Gastrocnemius medialis (tissue), 4 donors: ENCODE data around the gene GALNT10. TPM values are rescaled to one million over a fixed set of nuclear protein-coding genes. Genes with fewer than 3 reads are reported as not detected.

Experiments used
- ATAC-seq, 2 donors: fragments of 150-250 bp; one replicate each; pipeline ENCODE4 v1.9.1; 2016
- DNase-seq, 2 donors: peaks; one replicate each; pipeline ENCODE4 v3.0.0-alpha.2; 2019
- H3K27ac ChIP-seq, 4 donors: fragments of 200-600 bp; sonication (generic); 1 replicate in 1 of 4; 2 replicates in 3 of 4; pipeline ENCODE4 v1.5.1; 2016 to 2018; ENCODE audit warnings: mild to moderate bottlenecking in 2 of 4, moderate library complexity in 1 of 4
- H3K27me3 ChIP-seq, 3 donors: fragments of 200-600 bp; sonication (generic) in 2 of 3; 1 replicate in 1 of 3; 2 replicates in 2 of 3; pipeline versions ENCODE4 v1.5.1 to v1.6.0; 2016 to 2019; ENCODE audit warnings: mild to moderate bottlenecking in 1 of 3, moderate library complexity in 1 of 3
- H3K36me3 ChIP-seq, 2 donors: fragments of 200-600 bp; sonication (generic) in 1 of 2; one replicate each; pipeline ENCODE4 v1.5.1; 2017 to 2018
- H3K4me1 ChIP-seq, 2 donors: fragments of 200-600 bp; sonication (generic) in 1 of 2; one replicate each; pipeline ENCODE4 v1.5.1; 2016 to 2017; ENCODE audit warnings: mild to moderate bottlenecking in 2 of 2
- H3K4me3 ChIP-seq, 4 donors: fragments of 200-600 bp; sonication (generic) in 3 of 4; 1 replicate in 1 of 4; 2 replicates in 3 of 4; pipeline ENCODE4 v1.5.1; 2016 to 2019; ENCODE audit warnings: mild to moderate bottlenecking in 2 of 4
- H3K9me3 ChIP-seq, 3 donors: fragments of 200-600 bp; sonication (generic) in 2 of 3; 1 replicate in 1 of 3; 2 replicates in 2 of 3; pipeline ENCODE4 v1.5.1; 2016 to 2019
- CTCF ChIP-seq, 5 experiments: fragments of 450-650 bp in 3 of 5; fragments of 200-600 bp in 2 of 5; sonication (generic) in 2 of 5; IDR thresholded peaks in 4 of 5; conservative IDR thresholded peaks in 1 of 5; 1 replicate in 4 of 5; 2 replicates in 1 of 5; pipeline ENCODE4 v1.5.1; 2016 to 2019; ENCODE audit warnings: antibody characterized with exemption in 5 of 5, mild to moderate bottlenecking in 3 of 5, moderate library complexity in 3 of 5
- POLR2A ChIP-seq, 2 donors: fragments of 450-650 bp; IDR thresholded peaks; one replicate each; pipeline ENCODE4 v1.6.1; 2017; ENCODE audit warnings: antibody characterized with exemption in 2 of 2, mild to moderate bottlenecking in 2 of 2, moderate library complexity in 2 of 2
- in situ Hi-C, 4 donors: fragments of 200-750 bp; cut with MboI; loops; one replicate each; pipeline versions ENCODE4 v1.15.0 to v1.8.0; 2017; ENCODE audit warnings: low sequenced_read_pairs in 4 of 4
- intact Hi-C: fragments of 100-400 bp; cut with DNase I; formaldehyde crosslinking; loops from one replicate; pipeline ENCODE4 v1.15.1; 2023; ENCODE audit warnings: low total_unique reads
- total RNA-seq, 4 donors: library from RNA; depleted of rRNA; stranded (reverse); fragments of >200 nt; gene quantifications; one replicate each; pipeline versions ENCODE4 v1.1.0 to v1.2.3, GENCODE V29; 2016

The GALNT10 gene
- total RNA-seq, 4 donors from 2014 or later = 6.1 to 9.9 (median 6.4) TPM

GRCh38 chr5:154437281-154437965 is 246.9 kb downstream of the GALNT10 start:
- intact Hi-C loops (no loop called here), in situ Hi-C loops (no loop called here)
- H3K27ac ChIP-seq = no peak overlapping the region
- no peak for TF ChIP-seq POLR2A (IDR thresholded peaks at IDR 0.05)
- no peak for ATAC-seq
- DNase-seq = no peak
- no peaks in the 10 kb centered on the region for H3K9me3 ChIP-seq
- peaks cover 0 to 24% of the 10 kb centered on the region in 2 donors for H3K36me3 ChIP-seq
- H3K27me3 ChIP-seq = no peaks in the 10 kb centered on the region
- H3K4me1 ChIP-seq = no peaks in the 10 kb centered on the region
- H3K4me3 ChIP-seq = no peak overlapping the region

DNA sequence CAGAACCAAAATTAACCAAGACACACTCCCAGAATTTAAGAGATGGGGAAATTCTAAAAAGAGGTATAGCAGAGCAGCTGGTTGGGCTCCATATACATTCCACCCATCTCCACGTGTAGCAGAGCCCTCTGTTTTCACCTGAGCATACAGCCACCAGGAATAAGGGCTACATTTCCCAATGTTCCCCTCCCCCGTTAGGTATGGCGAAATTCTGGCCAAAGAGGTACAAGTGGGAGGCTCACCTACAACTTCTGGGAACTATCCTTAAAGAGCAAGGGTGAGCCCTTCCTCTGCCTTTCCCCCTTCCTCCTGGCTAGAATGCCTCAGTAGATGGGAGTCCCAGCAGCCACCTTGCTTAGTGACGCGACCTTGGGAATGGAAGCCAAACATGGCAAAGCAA is 250.0 kb downstream of the GALNT10 start:
- Histone ChIP-seq H3K27ac (no peak overlapping the region), H3K36me3 (peaks cover 0 to 25% of the 10 kb centered on the region in 2 donors), H3K27me3 (no peaks in the 10 kb centered on the region), H3K4me3 (no peak overlapping the region), H3K9me3 (no peaks in the 10 kb centered on the region), H3K4me1 (peaks cover 3 to 13% of the 10 kb centered on the region in 2 donors)
- TF ChIP-seq POLR2A (IDR thresholded peaks at IDR 0.05) = no peak
- TF ChIP-seq CTCF (IDR thresholded peaks at IDR 0.05 in 4 of 5, conservative IDR thresholded peaks at IDR 0.05 in 1 of 5) = no peak
- in situ Hi-C loops (no loop called here), intact Hi-C loops (no loop called here)
- ATAC-seq = no peak
- no peak for DNase-seq

DNA sequence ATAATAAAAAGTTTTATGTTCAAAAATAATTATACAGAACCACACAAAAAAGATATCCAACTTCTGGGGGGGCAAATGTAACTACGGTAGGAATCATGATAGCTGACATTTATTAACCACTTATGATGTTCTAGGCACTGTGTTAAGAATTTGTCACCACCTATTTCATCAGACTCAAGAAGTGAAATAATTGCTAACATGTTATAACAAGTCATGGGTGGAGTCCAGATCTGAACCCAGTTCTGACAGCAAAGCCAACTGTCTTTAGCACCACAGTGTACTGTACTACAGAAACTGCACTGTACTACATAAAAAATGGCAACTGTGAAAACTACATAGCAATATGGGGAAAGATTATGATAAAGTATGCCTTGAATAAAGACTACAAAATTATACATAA is 252.3 kb downstream of the GALNT10 start:
- intact Hi-C loops (no loop called here), in situ Hi-C loops (no loop called here)
- no peak for TF ChIP-seq CTCF (IDR thresholded peaks at IDR 0.05 in 4 of 5, conservative IDR thresholded peaks at IDR 0.05 in 1 of 5)
- TF ChIP-seq POLR2A (IDR thresholded peaks at IDR 0.05) = no peak
- DNase-seq (no peak), ATAC-seq (no peak)
- Histone ChIP-seq H3K36me3 (peaks cover 0 to 18% of the 10 kb centered on the region in 2 donors), H3K4me3 (no peak overlapping the region), H3K27me3 (no peaks in the 10 kb centered on the region), H3K9me3 (no peaks in the 10 kb centered on the region), H3K4me1 (peaks cover 12 to 23% of the 10 kb centered on the region in 2 donors), H3K27ac (no peak overlapping the region)

- Histone ChIP-seq H3K9me3 (no peaks in the 10 kb centered on the region), H3K27ac (peak overlapping the region; percentile 75 to 84 (median 82)), H3K36me3 (peaks cover 0 to 7% of the 10 kb centered on the region in 2 donors), H3K4me1 (peaks cover 22 to 42% of the 10 kb centered on the region in 2 donors), H3K4me3 (peak overlapping the region; percentile 83 to 96 (median 88)), H3K27me3 (no peaks in the 10 kb centered on the region)
- DNase-seq (no peak), ATAC-seq (peak; percentile 1 to 12)
- intact Hi-C loops = loop anchor here (5.0 kb wide), 2 partner anchors 252 to 402 kb away; partner anchors contain the start of gene GALNT10
- in situ Hi-C loops = no loop called here
- no peak for TF ChIP-seq CTCF (IDR thresholded peaks at IDR 0.05 in 4 of 5, conservative IDR thresholded peaks at IDR 0.05 in 1 of 5)
- TF ChIP-seq POLR2A (IDR thresholded peaks at IDR 0.05) = no peak
Observed at GRCh38 chr5:154444556-154445421, 254.3 kb downstream of the GALNT10 start.
